Esophagus muscularis mucosa (tissue), 4 donors: ENCODE data around the gene CCL3. TPM values are rescaled to one million over a fixed set of nuclear protein-coding genes. Genes with fewer than 3 reads are reported as not detected.
"Not testable (repeated sequence)": the region's sequence is repeated elsewhere in the genome, so short reads cannot be mapped to it uniquely, and the experiment has no call there.

ENCODE experiments used
- DNase-seq: peaks from one replicate; pipeline ENCODE4 v3.0.0-alpha.2; 2017; ENCODE audit errors: extremely low spot score
- H3K27ac ChIP-seq, 4 donors: fragments of 200-600 bp; sonication (generic); replicated peaks in 1 of 4; 1 replicate in 3 of 4; 2 replicates in 1 of 4; pipeline ENCODE4 v1.5.1; 2016 to 2019; ENCODE audit warnings: mild to moderate bottlenecking in 1 of 4
- H3K27me3 ChIP-seq, 4 donors: fragments of 200-600 bp; sonication (generic); one replicate each; pipeline versions ENCODE4 v1.5.1 to v1.6.0; 2016 to 2019
- H3K36me3 ChIP-seq, 4 donors: fragments of 200-600 bp; sonication (generic); one replicate each; pipeline ENCODE4 v1.5.1; 2016 to 2019
- H3K4me1 ChIP-seq, 4 donors: fragments of 200-600 bp; sonication (generic); one replicate each; pipeline ENCODE4 v1.5.1; 2016 to 2019
- H3K4me3 ChIP-seq, 4 donors: fragments of 200-600 bp; sonication (generic); 1 replicate in 2 of 4; 2 replicates in 2 of 4; pipeline ENCODE4 v1.5.1; 2016 to 2019; ENCODE audit warnings: mild to moderate bottlenecking in 4 of 4, moderate library complexity in 1 of 4
- H3K9me3 ChIP-seq, 4 donors: fragments of 200-600 bp; sonication (generic); 1 replicate in 3 of 4; 2 replicates in 1 of 4; pipeline ENCODE4 v1.5.1; 2016 to 2019
- CTCF ChIP-seq, 3 experiments: fragments of 200-600 bp in 2 of 3; fragments of 450-650 bp in 1 of 3; sonication (generic) in 2 of 3; IDR thresholded peaks; one replicate each; pipeline ENCODE4 v1.5.1; 2017 to 2019; ENCODE audit warnings: antibody characterized with exemption in 3 of 3, mild to moderate bottlenecking in 2 of 3, moderate library complexity in 1 of 3
- EP300 ChIP-seq: sonication (generic); formaldehyde crosslinking; IDR thresholded peaks from one replicate; pipeline ENCODE4 v1.6.1; 2017; ENCODE audit warnings: antibody characterized with exemption
- POLR2A ChIP-seq: fragments of 450-650 bp; IDR thresholded peaks from one replicate; pipeline ENCODE4 v1.6.1; 2017; ENCODE audit warnings: antibody characterized with exemption, moderate library complexity, mild to moderate bottlenecking, low read depth
- POLR2AphosphoS5 ChIP-seq, 2 donors: sonication (generic); formaldehyde crosslinking; IDR thresholded peaks; one replicate each; pipeline ENCODE4 v1.6.1; 2017; ENCODE audit warnings: antibody characterized with exemption in 2 of 2
- WGBS: methylation state at CpG from one replicate; pipeline ENCODE4 v1.1.5; 2018; 5-methylcytosine and 5-hydroxymethylcytosine counted together
- intact Hi-C: fragments of 100-400 bp; cut with DNase I; formaldehyde crosslinking; loops from one replicate; pipeline ENCODE4 v1.15.1; 2023
- total RNA-seq, 4 donors: library from RNA; depleted of rRNA; stranded (reverse); fragments of >200 nt; gene quantifications; one replicate each; pipeline versions ENCODE4 v1.1.0 to v1.2.1, GENCODE V29; 2016

CCL3 gene
- total RNA-seq, 4 donors from 2014 or later: 0.33 to 1.3 TPM; not detected in 2

GRCh38 chr17:36123431-36123830 lies 33.5 kb upstream of the CCL3 start:
- Histone ChIP-seq H3K27me3 (peaks cover 0 to 45% (median 0%) of the 10 kb centered on the region in 4 donors), H3K4me1 (no peaks in the 10 kb centered on the region), H3K9me3 (peaks cover 0 to 16% (median 9%) of the 10 kb centered on the region in 4 donors), H3K36me3 (no peaks in the 10 kb centered on the region), H3K27ac (no peak overlapping the region), H3K4me3 (no peak overlapping the region)
- intact Hi-C loops: no loop called here
- 78% methylated on average over 2 of the region's 2 CpGs for WGBS
- DNase-seq: no peak
- TF ChIP-seq EP300: no peak
- no peak for TF ChIP-seq CTCF (IDR thresholded peaks at IDR 0.05)
- no peak for TF ChIP-seq POLR2A
- TF ChIP-seq POLR2AphosphoS5 (IDR thresholded peaks at IDR 0.05): no peak

- 61% methylated on average over 6 of the region's 6 CpGs for WGBS
- H3K36me3 ChIP-seq, H3K4me3 ChIP-seq, DNase-seq, H3K4me1 ChIP-seq, intact Hi-C loops, H3K27ac ChIP-seq: not testable (repeated sequence)
- H3K9me3 ChIP-seq: peaks cover 0 to 15% (median 8%) of the 10 kb centered on the region in 4 donors
- H3K27me3 ChIP-seq: peaks cover 0 to 21% (median 0%) of the 10 kb centered on the region in 4 donors
Observed at GRCh38 chr17:36121099-36121498, 31.2 kb upstream of the CCL3 start.

- TF ChIP-seq CTCF (IDR thresholded peaks at IDR 0.05) (no peak), EP300 (no peak), POLR2A (no peak), POLR2AphosphoS5 (IDR thresholded peaks at IDR 0.05) (no peak)
- no peaks in the 10 kb centered on the region for H3K36me3 ChIP-seq
- DNase-seq: no peak
- no peak overlapping the region for H3K27ac ChIP-seq
- WGBS: 78% methylated on average over 3 of the region's 3 CpGs
- no peaks in the 10 kb centered on the region for H3K4me1 ChIP-seq
- peaks cover 0 to 6% (median 2%) of the 10 kb centered on the region in 4 donors for H3K9me3 ChIP-seq
- intact Hi-C loops: no loop called here
- H3K27me3 ChIP-seq: peaks cover 0 to 13% (median 0%) of the 10 kb centered on the region in 4 donors
- H3K4me3 ChIP-seq: no peak overlapping the region
Observed at GRCh38 chr17:36120221-36120620, 30.3 kb upstream of the CCL3 start.

GRCh38 chr17:36118477-36119353 lies 28.8 kb upstream of the CCL3 start:
- Histone ChIP-seq H3K27me3 (peaks cover 0 to 7% (median 0%) of the 10 kb centered on the region in 4 donors), H3K4me3 (no peak overlapping the region), H3K4me1 (no peaks in the 10 kb centered on the region), H3K36me3 (no peaks in the 10 kb centered on the region), H3K9me3 (no peaks in the 10 kb centered on the region), H3K27ac (no peak overlapping the region)
- intact Hi-C loops: no loop called here
- DNase-seq: no peak
- TF ChIP-seq EP300 (no peak), POLR2AphosphoS5 (IDR thresholded peaks at IDR 0.05) (no peak), CTCF (IDR thresholded peaks at IDR 0.05) (no peak), POLR2A (no peak)
- 89% methylated on average over 12 of the region's 12 CpGs for WGBS

GRCh38 chr17:36117505-36118382 lies 27.8 kb upstream of the CCL3 start:
- Histone ChIP-seq H3K27me3 (peaks cover 0 to 7% (median 0%) of the 10 kb centered on the region in 4 donors), H3K4me1 (no peaks in the 10 kb centered on the region), H3K4me3 (no peak overlapping the region), H3K27ac (no peak overlapping the region), H3K36me3 (no peaks in the 10 kb centered on the region), H3K9me3 (no peaks in the 10 kb centered on the region)
- DNase-seq: no peak
- WGBS: 36% methylated on average over 5 of the region's 5 CpGs
- intact Hi-C loops: no loop called here
- TF ChIP-seq EP300 (no peak), CTCF (IDR thresholded peaks at IDR 0.05) (no peak), POLR2A (no peak), POLR2AphosphoS5 (IDR thresholded peaks at IDR 0.05) (no peak)

GRCh38 chr17:36115649-36115977 lies 25.7 kb upstream of the CCL3 start:
- H3K36me3 ChIP-seq, H3K9me3 ChIP-seq, DNase-seq, H3K27me3 ChIP-seq, H3K27ac ChIP-seq, intact Hi-C loops, H3K4me3 ChIP-seq, H3K4me1 ChIP-seq: not testable (repeated sequence)

- H3K4me3 ChIP-seq, H3K36me3 ChIP-seq, H3K9me3 ChIP-seq, H3K27ac ChIP-seq, H3K27me3 ChIP-seq, H3K4me1 ChIP-seq, DNase-seq, intact Hi-C loops: not testable (repeated sequence)
- WGBS: 82% methylated on average over 5 of the region's 5 CpGs
Observed at GRCh38 chr17:36114971-36115648, 25.2 kb upstream of the CCL3 start.
